Measurements from ENCODE around the gene CACNA1I. TPM values are rescaled to one million over a fixed set of nuclear protein-coding genes. Genes with fewer than 3 reads are reported as not detected.

CACNA1I gene
- polyA plus RNA-seq, 3 donors = 0.04 TPM; not detected in 2

DNA sequence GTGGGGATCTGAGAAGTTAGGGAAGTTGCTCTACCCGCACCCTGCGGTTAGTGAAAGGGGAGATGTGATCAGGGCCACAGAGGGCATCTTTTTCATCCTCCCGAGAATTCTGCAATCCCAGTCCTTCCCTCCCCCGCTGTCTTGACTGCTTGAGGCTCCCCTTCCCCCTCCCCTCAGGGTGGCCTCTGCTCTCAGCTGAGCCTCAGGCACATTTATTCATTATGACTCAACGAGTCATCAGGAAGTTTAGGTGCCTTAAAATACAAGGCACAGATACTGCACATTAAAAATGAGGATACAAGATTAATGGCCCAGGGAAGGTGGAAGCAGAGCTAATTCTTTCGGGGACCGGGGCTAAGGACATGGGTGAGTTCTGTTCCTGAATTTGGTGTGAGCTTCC lies 104.0 kb downstream of the CACNA1I start:
- no peak overlapping the region for H3K27ac Mint-ChIP-seq
- H3K9ac ChIP-seq (ENCODE audit: insufficient read depth, low read length, poor library complexity, severe bottlenecking) = no peak overlapping the region
- no CpG with 5 or more reads among the region's 7 CpGs for WGBS (ENCODE audit: insufficient coverage)
- no peaks in the 10 kb centered on the region for H3K36me3 ChIP-seq (replicated peaks in 1 of 2; ENCODE audit: control insufficient read depth in 1 of 2, insufficient read depth in 2 of 2, low read length in 2 of 2)
- H3K27me3 ChIP-seq (ENCODE audit: control insufficient read depth in 2 of 2, insufficient read depth in 2 of 2, low read length in 2 of 2) = peaks cover 0 to 2% of the 10 kb centered on the region in 2 donors
- peaks cover 9 to 32% (median 24%) of the 10 kb centered on the region in 7 donors for H3K9me3 Mint-ChIP-seq
- no peaks in the 10 kb centered on the region for H3K4me1 Mint-ChIP-seq
- H2AFZ ChIP-seq (ENCODE audit: insufficient read depth, low read depth, low read length, poor library complexity, severe bottlenecking) = no peak overlapping the region
- no peaks in the 10 kb centered on the region for H3K4me1 ChIP-seq (ENCODE audit: control insufficient read depth in 1 of 2, insufficient read depth in 2 of 2, low read length in 2 of 2)
- intact Hi-C loops (cut with micrococcal nuclease) = no loop called here
- DNase-seq = no peak
- H3K27me3 Mint-ChIP-seq (ENCODE audit: low read depth in 3 of 3) = peaks cover 12 to 19% (median 13%) of the 10 kb centered on the region in 3 donors
- no peaks in the 10 kb centered on the region for H3K79me2 ChIP-seq (ENCODE audit: insufficient read depth, low read length)
- no peak overlapping the region for H3K4me2 ChIP-seq (replicated peaks; ENCODE audit: extremely low read depth, low read length, poor library complexity, severe bottlenecking)
- no peak overlapping the region for H3K4me3 ChIP-seq (replicated peaks in 1 of 3; ENCODE audit: low read depth in 2 of 3, low read length in 3 of 3)
- TF ChIP-seq CTCF (IDR thresholded peaks at IDR 0.05) = no peak
- H3K27ac ChIP-seq (ENCODE audit: low read depth in 1 of 2, low read length in 2 of 2) = no peak overlapping the region
- no peaks in the 10 kb centered on the region for H3K36me3 Mint-ChIP-seq
- H3K9me3 ChIP-seq (replicated peaks in 1 of 2; ENCODE audit: control insufficient read depth in 1 of 2, insufficient read depth in 1 of 2, low read length in 2 of 2) = peaks cover 22% of the 10 kb centered on the region in 2 donors
- no peak overlapping the region for H3K4me3 Mint-ChIP-seq
- no peaks in the 10 kb centered on the region for H4K20me1 ChIP-seq (ENCODE audit: insufficient read depth, low read length)

DNA sequence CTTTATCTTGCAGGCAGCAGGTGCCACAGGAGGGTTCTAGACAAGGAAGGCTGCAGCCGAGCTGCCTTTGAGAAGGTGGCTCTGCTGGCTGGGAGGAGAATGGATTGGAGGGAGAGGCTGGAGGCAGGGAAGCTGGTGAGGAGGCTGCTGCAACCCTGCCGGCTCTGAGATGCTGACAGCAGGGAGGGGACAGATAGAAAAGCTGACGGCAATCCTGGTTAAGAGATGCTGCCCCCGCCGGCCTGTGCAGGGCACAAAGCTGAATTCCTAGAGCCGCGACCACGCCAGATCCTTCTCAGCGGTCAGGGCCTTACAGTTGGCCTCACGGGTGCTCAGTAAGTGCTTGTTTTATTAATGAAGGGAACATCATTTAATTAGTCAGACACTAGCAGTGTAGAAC lies 105.4 kb downstream of the CACNA1I start:
- no peak for TF ChIP-seq CTCF (IDR thresholded peaks at IDR 0.05)
- Histone ChIP-seq H3K9ac (ENCODE audit: insufficient read depth, low read length, poor library complexity, severe bottlenecking) (no peak overlapping the region), H4K20me1 (ENCODE audit: insufficient read depth, low read length) (no peaks in the 10 kb centered on the region), H3K27me3 (ENCODE audit: control insufficient read depth in 2 of 2, insufficient read depth in 2 of 2, low read length in 2 of 2) (peaks cover 0 to 1% of the 10 kb centered on the region in 2 donors), H3K4me1 (ENCODE audit: control insufficient read depth in 1 of 2, insufficient read depth in 2 of 2, low read length in 2 of 2) (no peaks in the 10 kb centered on the region), H3K79me2 (ENCODE audit: insufficient read depth, low read length) (no peaks in the 10 kb centered on the region), H3K36me3 (replicated peaks in 1 of 2; ENCODE audit: control insufficient read depth in 1 of 2, insufficient read depth in 2 of 2, low read length in 2 of 2) (no peaks in the 10 kb centered on the region), H3K4me2 (replicated peaks; ENCODE audit: extremely low read depth, low read length, poor library complexity, severe bottlenecking) (no peak overlapping the region), H3K9me3 (replicated peaks in 1 of 2; ENCODE audit: control insufficient read depth in 1 of 2, insufficient read depth in 1 of 2, low read length in 2 of 2) (peaks cover 18 to 20% of the 10 kb centered on the region in 2 donors), H2AFZ (ENCODE audit: insufficient read depth, low read depth, low read length, poor library complexity, severe bottlenecking) (no peak overlapping the region), H3K27ac (ENCODE audit: low read depth in 1 of 2, low read length in 2 of 2) (no peak overlapping the region), H3K4me3 (replicated peaks in 1 of 3; ENCODE audit: low read depth in 2 of 3, low read length in 3 of 3) (no peak overlapping the region)
- 69% methylated on average over 5 of the region's 10 CpGs for WGBS (ENCODE audit: insufficient coverage)
- intact Hi-C loops (cut with micrococcal nuclease) = no loop called here
- H3K27me3 Mint-ChIP-seq (ENCODE audit: low read depth in 3 of 3) = peaks cover 11 to 13% (median 12%) of the 10 kb centered on the region in 3 donors
- no peaks in the 10 kb centered on the region for H3K4me1 Mint-ChIP-seq
- H3K27ac Mint-ChIP-seq = no peak overlapping the region
- H3K4me3 Mint-ChIP-seq = no peak overlapping the region
- no peak for DNase-seq
- H3K36me3 Mint-ChIP-seq = no peaks in the 10 kb centered on the region
- H3K9me3 Mint-ChIP-seq = peaks cover 9 to 25% (median 19%) of the 10 kb centered on the region in 7 donors
